Activated naive CD8-positive, alpha-beta T cell (primary cell): ENCODE measurements around the gene EPS8L2.

ENCODE experiments used
- H3K27ac Mint-ChIP-seq: one replicate; pipeline ENCODE4 v1.8.0; 2021; ENCODE audit warnings: mixed read lengths
- H3K27me3 Mint-ChIP-seq: one replicate; pipeline ENCODE4 v1.8.0; 2021; ENCODE audit warnings: mixed read lengths
- H3K36me3 Mint-ChIP-seq: one replicate; pipeline ENCODE4 v1.8.0; 2021; ENCODE audit warnings: mixed read lengths
- H3K4me1 Mint-ChIP-seq: one replicate; pipeline ENCODE4 v1.8.0; 2021; ENCODE audit warnings: low read depth, mixed read lengths
- H3K4me3 Mint-ChIP-seq: one replicate; pipeline ENCODE4 v1.8.0; 2021; ENCODE audit warnings: mild to moderate bottlenecking, mixed read lengths
- H3K9me3 Mint-ChIP-seq: one replicate; pipeline ENCODE4 v1.8.0; 2021; ENCODE audit warnings: low read depth, mixed read lengths

Gene EPS8L2

GRCh38 chr11:742156-742546, 36.1 kb downstream of the EPS8L2 start:
- H3K9me3 Mint-ChIP-seq: no peaks in the 10 kb centered on the region
- peaks cover 14% of the 10 kb centered on the region for H3K4me1 Mint-ChIP-seq
- no peak overlapping the region for H3K27ac Mint-ChIP-seq
- H3K36me3 Mint-ChIP-seq: no peaks in the 10 kb centered on the region
- H3K27me3 Mint-ChIP-seq: no peaks in the 10 kb centered on the region
- no peak overlapping the region for H3K4me3 Mint-ChIP-seq

DNA sequence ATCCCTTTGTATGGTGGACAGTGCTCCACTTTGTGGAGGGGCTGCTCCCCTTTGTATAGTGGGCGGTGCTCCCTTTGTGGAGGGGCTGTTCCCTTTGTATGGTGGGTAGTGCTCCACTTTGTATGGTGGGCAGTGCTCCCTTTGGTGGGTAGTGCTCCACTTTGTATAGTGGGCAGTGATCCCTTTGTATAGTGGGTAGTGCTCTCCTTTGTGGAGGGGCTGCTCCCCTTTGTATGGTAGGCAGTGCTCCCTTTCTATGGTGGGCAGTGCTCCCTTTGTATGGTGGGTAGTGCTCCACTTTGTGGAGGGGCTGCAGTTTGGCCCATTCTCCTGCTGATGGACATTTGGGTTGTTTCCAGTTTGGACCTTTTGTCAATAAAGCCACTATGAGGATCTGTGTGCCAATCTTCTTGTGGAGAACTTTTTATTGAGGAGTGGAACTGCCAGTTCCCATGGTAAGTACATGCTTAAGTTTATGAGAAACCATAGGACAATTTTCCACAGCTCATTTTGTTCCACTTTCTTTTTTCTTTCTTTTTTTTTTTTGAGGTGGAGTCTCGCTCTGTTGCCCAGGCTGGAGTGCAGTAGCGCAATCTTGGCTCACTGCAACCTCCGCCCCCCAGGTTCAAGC, 36.7 kb downstream of the EPS8L2 start:
- H3K27me3 Mint-ChIP-seq: no peaks in the 10 kb centered on the region
- H3K4me1 Mint-ChIP-seq: peaks cover 8% of the 10 kb centered on the region
- no peak overlapping the region for H3K4me3 Mint-ChIP-seq
- no peaks in the 10 kb centered on the region for H3K36me3 Mint-ChIP-seq
- no peak overlapping the region for H3K27ac Mint-ChIP-seq
- no peaks in the 10 kb centered on the region for H3K9me3 Mint-ChIP-seq

DNA sequence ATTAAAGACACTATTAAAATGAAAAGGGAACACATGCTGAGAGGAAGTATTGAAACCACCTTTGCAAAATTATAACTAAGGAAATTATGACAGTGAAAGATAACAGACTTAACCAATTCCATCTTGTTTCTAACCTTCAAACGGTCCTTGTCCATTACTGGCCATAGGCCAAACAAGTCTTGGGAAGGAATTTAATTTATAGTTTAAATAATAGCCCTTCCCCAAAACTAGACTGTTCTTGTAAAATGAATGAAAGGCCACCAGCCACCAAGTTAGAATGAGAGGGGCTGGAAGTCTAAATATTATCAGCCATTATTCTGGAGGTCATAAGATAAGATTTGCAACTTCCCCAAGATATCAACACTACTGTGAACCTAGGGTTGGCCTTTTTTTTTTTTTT, 39.4 kb downstream of the EPS8L2 start:
- H3K36me3 Mint-ChIP-seq: no peaks in the 10 kb centered on the region
- H3K27ac Mint-ChIP-seq: no peak overlapping the region
- H3K4me1 Mint-ChIP-seq: peaks cover 14% of the 10 kb centered on the region
- peak overlapping the region; percentile 20 for H3K4me3 Mint-ChIP-seq
- H3K27me3 Mint-ChIP-seq: no peaks in the 10 kb centered on the region
- H3K9me3 Mint-ChIP-seq: no peaks in the 10 kb centered on the region

DNA sequence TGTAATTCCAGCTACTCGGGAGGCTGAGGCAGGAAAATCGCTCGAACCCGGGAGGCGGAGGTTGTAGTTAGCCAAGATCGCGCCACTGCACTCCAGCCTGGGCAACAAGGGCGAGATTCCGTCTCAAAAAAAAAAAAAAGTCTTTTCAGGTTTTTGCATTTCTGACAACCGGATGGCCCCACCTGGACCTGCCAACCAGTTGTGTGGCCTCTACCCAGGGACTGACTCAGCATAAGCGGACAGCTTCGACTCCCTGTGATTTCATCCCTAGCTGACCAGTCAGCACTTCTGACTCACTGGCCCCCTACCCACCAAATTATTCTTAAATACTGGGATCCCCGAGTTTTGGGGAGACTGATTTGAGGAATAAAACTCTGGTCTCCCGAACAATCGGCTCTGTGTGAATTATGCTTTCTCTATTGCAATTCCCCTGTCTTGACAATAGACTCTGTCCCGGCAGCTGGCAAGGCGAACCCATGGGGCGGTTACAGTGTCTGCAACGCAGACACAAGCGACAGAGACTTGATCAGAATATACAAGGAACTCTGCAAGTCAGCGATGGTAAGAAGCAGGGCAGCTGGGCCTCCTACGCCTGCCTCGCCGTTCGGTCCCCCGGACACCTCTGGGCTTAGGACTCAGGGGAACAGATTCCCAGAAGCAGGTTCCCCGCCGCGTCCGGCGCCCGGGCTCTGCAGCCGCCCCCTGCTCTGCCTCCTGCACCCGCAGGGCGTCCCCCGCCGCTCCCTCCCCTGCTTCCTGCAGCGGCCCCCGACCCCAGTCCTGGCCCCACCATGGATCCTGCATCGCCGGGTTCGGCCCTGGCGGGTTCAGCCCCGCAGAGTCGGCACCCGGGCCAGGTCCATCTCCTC, 40.5 kb downstream of the EPS8L2 start:
- peak overlapping the region; percentile 86 for H3K4me3 Mint-ChIP-seq

GRCh38 chr11:747158-748006, 41.4 kb downstream of the EPS8L2 start, which contains the start of gene TALDO1:
TSS of gene TALDO1 (plus strand) at chr11:747464. CDS start at chr11:747482, 18 bp downstream.
- H3K4me1 Mint-ChIP-seq: peaks cover 14% of the 10 kb centered on the region
- peak within 1 kb of the TSS; percentile 90 for H3K4me3 Mint-ChIP-seq
- H3K27ac Mint-ChIP-seq: peak within 1 kb of the TSS; percentile 89
- no peaks in the 10 kb centered on the region for H3K9me3 Mint-ChIP-seq
- no peaks in the 10 kb centered on the region for H3K36me3 Mint-ChIP-seq
- no peaks in the 10 kb centered on the region for H3K27me3 Mint-ChIP-seq

More for the DNA sequence above, 40.5 kb downstream of the EPS8L2 start:
- no peaks in the 10 kb centered on the region for H3K27me3 Mint-ChIP-seq
- H3K9me3 Mint-ChIP-seq: no peaks in the 10 kb centered on the region
- H3K4me1 Mint-ChIP-seq: peaks cover 14% of the 10 kb centered on the region
- H3K27ac Mint-ChIP-seq: peak overlapping the region; percentile 54
- H3K36me3 Mint-ChIP-seq: no peaks in the 10 kb centered on the region

DNA sequence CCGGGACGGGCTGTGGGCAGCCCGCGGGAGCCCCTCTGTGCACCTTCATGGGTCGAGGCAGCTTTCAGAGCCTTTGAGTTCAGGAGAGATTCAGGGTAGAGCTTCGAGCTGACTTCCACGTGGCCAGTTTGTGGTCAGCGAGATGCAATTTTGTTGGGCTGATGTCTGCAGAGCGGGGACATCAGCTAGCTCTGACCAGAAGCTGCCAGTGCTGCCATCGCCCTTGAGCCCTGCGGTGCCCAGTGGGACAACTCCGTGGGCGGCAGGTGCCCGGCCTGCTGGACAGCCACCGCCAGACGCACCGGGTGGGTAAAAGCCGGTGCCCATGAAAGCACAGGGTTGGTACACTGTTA, 42.0 kb downstream of the EPS8L2 start:
- Mint-ChIP-seq H3K9me3 (no peaks in the 10 kb centered on the region), H3K36me3 (no peaks in the 10 kb centered on the region), H3K27me3 (no peaks in the 10 kb centered on the region), H3K27ac (peak overlapping the region; percentile 89), H3K4me3 (peak overlapping the region; percentile 90), H3K4me1 (peaks cover 14% of the 10 kb centered on the region)

- H3K4me3 Mint-ChIP-seq: peak overlapping the region; percentile 78
- H3K9me3 Mint-ChIP-seq: no peaks in the 10 kb centered on the region
- H3K4me1 Mint-ChIP-seq: peaks cover 14% of the 10 kb centered on the region
- peak overlapping the region; percentile 28 for H3K27ac Mint-ChIP-seq
- H3K27me3 Mint-ChIP-seq: no peaks in the 10 kb centered on the region
- no peaks in the 10 kb centered on the region for H3K36me3 Mint-ChIP-seq
These were observed 43.7 kb downstream of the EPS8L2 start for GRCh38 chr11:749731-750130.

- no peaks in the 10 kb centered on the region for H3K27me3 Mint-ChIP-seq
- no peak overlapping the region for H3K27ac Mint-ChIP-seq
- no peak overlapping the region for H3K4me3 Mint-ChIP-seq
- no peaks in the 10 kb centered on the region for H3K36me3 Mint-ChIP-seq
- H3K9me3 Mint-ChIP-seq: no peaks in the 10 kb centered on the region
- peaks cover 3% of the 10 kb centered on the region for H3K4me1 Mint-ChIP-seq
These were observed 54.2 kb downstream of the EPS8L2 start for GRCh38 chr11:760236-760635.

GRCh38 chr11:761526-762108, 55.6 kb downstream of the EPS8L2 start:
- H3K4me3 Mint-ChIP-seq: no peak overlapping the region
- no peaks in the 10 kb centered on the region for H3K27me3 Mint-ChIP-seq
- H3K4me1 Mint-ChIP-seq: peaks cover 4% of the 10 kb centered on the region
- H3K9me3 Mint-ChIP-seq: no peaks in the 10 kb centered on the region
- H3K27ac Mint-ChIP-seq: no peak overlapping the region
- H3K36me3 Mint-ChIP-seq: no peaks in the 10 kb centered on the region

- H3K36me3 Mint-ChIP-seq: no peaks in the 10 kb centered on the region
These were observed 56.5 kb downstream of the EPS8L2 start for GRCh38 chr11:762421-763072.

DNA sequence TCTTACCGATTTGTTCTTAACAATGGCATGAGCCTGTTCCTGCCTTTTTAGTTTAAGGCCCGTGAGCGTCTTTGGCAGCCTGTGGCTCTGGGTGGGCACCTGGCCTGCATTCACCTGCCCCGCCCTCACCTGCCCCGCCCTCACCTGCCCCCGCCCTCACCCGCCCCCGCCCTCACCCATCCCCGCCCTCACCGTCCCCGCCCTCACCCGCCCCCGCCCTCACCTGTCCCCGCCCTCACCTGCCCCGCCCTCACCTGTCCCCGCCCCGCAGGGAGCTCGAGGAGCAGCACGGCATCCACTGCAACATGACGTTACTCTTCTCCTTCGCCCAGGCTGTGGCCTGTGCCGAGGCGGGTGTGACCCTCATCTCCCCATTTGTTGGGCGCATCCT, 57.0 kb downstream of the EPS8L2 start:
- no peaks in the 10 kb centered on the region for H3K27me3 Mint-ChIP-seq
- peaks cover 5% of the 10 kb centered on the region for H3K4me1 Mint-ChIP-seq
- H3K36me3 Mint-ChIP-seq: no peaks in the 10 kb centered on the region
- no peak overlapping the region for H3K4me3 Mint-ChIP-seq
- no peaks in the 10 kb centered on the region for H3K9me3 Mint-ChIP-seq
- no peak overlapping the region for H3K27ac Mint-ChIP-seq

More at GRCh38 chr11:762421-763072, 56.5 kb downstream of the EPS8L2 start:
- no peak overlapping the region for H3K27ac Mint-ChIP-seq
- H3K4me3 Mint-ChIP-seq: no peak overlapping the region
- H3K4me1 Mint-ChIP-seq: peaks cover 5% of the 10 kb centered on the region
- no peaks in the 10 kb centered on the region for H3K27me3 Mint-ChIP-seq
- no peaks in the 10 kb centered on the region for H3K9me3 Mint-ChIP-seq

- peaks cover 5% of the 10 kb centered on the region for H3K4me1 Mint-ChIP-seq
- no peaks in the 10 kb centered on the region for H3K27me3 Mint-ChIP-seq
- no peak overlapping the region for H3K27ac Mint-ChIP-seq
- no peaks in the 10 kb centered on the region for H3K9me3 Mint-ChIP-seq
- no peak overlapping the region for H3K4me3 Mint-ChIP-seq
- H3K36me3 Mint-ChIP-seq: no peaks in the 10 kb centered on the region
These were observed 57.7 kb downstream of the EPS8L2 start for GRCh38 chr11:763549-764321.

DNA sequence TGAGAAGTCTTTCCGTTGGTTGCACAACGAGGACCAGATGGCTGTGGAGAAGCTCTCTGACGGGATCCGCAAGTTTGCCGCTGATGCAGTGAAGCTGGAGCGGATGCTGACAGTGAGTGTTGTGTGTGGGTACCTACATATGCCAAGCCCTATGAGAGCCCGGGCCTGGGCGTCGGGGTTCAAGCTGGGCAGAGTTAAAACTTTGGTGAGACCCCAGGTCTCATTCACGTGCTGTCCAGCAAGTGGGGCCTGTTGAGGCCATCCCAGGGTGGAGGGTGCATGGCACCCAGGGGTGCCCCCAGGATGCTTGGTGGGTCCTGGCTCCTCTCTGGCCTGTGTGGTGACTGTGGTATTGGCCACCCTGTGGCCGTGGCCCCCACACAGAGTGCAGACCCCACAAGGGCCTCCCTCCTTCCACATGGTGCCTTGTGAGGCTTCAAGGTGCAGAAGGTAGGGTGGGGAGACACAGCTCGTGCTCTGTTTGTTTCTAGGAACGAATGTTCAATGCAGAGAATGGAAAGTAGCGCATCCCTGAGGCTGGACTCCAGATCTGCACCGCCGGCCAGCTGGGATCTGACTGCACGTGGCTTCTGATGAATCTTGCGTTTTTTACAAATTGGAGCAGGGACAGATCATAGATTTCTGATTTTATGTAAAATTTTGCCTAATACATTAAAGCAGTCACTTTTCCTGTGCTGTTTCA, 58.4 kb downstream of the EPS8L2 start:
- Mint-ChIP-seq H3K36me3 (no peaks in the 10 kb centered on the region), H3K4me1 (peaks cover 5% of the 10 kb centered on the region), H3K4me3 (no peak overlapping the region)

More for the DNA sequence above, 58.4 kb downstream of the EPS8L2 start:
- Mint-ChIP-seq H3K27ac (no peak overlapping the region), H3K9me3 (no peaks in the 10 kb centered on the region), H3K27me3 (no peaks in the 10 kb centered on the region)
